ENCODE results near the gene C3orf70.
A peak's percentile ranks its signal among the peaks of the same experiment; 100 is the strongest.

Gene C3orf70

DNA sequence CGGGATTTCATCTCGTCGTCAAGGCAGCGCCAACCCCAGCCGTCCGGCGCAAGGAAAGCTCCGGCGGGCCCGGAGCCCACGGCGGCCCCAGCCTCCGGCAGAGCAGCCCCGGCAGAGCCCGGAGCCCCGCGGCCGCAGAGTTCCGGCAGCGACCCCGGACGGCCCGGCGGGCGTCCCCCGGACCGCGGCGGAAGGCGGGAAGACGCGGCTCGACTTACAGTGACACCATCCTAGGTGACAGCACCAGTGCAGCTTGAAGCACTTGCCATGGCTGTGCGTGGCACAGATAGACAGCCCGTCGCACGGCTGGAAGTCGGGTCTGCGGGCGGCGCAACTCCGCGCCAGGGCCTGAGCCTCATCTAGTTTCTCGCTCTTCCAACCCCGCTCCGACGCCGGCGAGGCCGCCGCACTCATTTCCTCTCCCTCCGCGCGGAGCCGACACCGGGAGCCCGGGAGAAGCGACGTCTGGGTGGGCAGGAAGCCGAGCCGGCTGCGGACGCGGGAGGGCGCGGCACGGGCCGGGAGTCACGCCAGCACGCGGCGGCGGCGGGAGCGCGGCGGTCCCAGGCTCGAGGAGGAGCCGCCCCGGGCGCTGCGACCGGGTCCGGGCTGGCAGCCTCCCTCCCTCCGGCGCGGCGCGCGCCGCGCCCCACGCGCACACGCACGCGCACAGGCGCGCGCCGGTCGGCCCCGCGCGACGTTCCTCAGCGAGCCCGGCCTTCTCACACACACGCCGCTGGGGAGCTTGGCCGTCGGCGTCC, at the start of gene C3orf70:
Gene C3orf70 (minus strand): TSS at position 651 of the 761 bp plus-strand sequence. CDS start 237 bp downstream, at position 414.
- no peak for DNase-seq

DNA sequence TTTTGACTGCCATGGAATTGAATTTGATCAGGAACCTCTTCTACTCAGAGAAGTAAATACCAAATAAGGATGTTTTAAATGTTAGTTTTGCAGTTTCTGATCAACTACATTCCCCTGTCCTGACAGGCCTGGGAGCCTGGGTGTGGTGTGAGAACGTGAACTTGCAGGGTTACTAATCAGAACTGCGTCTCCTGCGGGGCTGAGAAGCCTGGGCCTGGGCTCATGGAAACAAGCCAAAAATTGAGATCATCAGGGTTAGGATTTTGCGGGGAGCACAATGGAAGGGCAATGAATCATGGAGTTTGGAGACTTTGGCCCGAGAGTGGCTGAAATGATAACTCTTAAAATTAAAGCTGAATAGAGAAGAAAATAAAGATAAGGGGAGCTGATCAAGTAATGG, 47.8 kb upstream of the C3orf70 start:
- no peak for DNase-seq

- no peak for DNase-seq
Observed at GRCh38 chr3:185199671-185200070, 46.8 kb upstream of the C3orf70 start.

DNA sequence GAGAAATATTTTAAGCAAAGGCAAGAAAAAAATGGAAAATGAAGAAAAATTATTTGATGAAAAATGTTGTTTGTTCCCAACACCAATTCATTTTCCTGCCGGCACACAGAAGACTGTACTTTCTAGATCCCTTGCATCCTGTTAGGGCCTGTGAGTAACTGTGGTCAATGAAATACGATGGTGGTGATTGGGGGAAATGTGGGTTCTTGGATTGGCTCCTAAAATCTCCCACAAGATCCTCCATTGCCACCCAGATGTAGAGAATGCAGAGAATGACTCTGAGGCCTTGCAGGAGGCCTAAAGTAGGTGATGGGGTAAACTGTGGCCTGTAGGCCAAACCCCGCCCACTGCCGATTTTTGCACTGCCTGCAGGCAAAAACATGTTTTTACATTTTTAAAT, 46.3 kb upstream of the C3orf70 start:
- DNase-seq = no peak

DNA sequence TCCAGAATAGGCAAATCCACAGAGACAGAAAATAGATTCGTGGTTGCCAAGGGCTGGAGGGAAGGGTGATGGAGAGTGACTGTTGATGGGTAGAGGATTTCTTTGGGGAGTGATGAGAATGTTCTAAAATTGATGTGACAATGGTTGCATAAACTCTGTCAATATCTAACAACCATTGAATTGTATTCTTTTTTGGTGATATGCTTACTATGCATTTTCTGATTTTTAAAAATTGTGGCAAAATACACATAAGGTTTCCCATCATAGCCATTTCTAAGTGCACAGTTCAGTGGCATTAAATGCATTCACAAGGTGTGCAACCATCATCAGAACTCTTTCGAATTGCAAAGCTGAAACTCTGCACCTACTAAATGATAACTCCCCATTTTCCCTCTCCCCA, 44.2 kb upstream of the C3orf70 start:
- DNase-seq = no peak

- no peak for DNase-seq
Observed at GRCh38 chr3:185195652-185196051, 42.8 kb upstream of the C3orf70 start.

DNA sequence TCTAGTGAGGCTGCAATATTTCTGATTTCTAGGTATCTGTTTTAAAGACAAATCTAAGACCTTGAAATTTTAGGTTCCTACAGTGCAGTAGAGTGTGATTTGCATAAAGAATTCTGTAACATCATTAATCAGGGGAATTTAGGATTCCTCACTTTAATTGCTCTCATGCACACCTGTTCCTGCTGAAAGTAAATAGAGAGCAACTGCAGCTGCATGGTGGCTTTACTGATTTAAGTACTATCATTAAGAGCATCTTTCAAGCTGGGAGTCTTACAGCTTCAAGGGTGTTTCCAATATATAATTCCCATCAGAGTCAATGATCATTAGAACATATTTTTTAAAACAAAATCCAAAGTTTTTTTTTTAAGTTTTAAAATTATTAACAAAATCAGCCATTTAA, 36.0 kb upstream of the C3orf70 start:
- DNase-seq = no peak

DNA sequence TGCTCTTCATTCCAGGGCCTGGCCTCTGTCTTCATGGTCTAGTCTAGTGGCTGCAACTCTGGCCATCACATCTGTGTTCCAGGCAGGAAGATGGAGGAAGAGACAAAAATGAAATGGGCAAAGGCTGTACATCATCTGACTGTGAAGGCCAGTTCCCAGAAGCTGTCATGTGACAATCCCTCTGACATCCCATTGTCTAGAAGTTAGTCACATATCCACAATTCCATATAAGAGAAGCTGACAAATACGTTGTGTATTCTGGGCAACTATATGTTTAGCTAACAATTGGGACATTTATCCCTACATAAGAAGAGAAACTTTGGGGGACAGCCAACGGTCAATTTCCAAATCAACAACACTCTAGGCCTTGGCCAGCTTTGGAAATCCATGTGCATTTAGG, 34.5 kb upstream of the C3orf70 start:
- no peak for DNase-seq

- DNase-seq = peak; percentile 14
Observed at GRCh38 chr3:185176750-185177359, 24.0 kb upstream of the C3orf70 start.

DNA sequence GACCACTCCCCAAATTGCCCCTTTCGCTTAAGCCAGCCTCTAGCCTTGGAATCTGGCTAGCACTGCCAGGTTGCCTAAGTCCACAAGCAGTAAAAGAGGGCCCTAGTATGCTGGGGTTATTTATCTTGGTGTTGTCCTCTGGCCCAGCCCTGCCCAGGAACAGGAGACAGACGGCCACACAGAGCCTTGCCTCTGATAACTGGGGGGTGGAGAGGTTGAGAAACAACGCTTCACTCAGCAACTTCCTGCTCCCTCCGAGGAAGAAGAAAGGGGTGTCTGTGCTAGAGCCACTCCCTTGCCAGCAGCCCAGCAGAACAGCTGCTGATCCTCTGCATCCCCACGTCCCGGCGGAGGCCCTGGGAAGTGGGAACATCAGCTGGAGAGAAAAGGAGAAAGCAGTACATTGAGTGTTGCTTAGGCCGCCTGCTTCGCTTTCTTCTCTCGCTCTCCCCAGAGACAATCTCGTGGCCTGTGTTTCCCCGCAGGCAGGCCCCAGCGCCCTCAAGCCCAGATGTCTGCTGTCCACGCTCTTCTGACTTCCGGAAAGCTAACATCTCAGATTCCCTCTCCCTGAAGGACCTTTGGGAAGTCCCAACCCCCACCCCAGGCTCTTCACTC, 22.6 kb upstream of the C3orf70 start:
- DNase-seq = no peak

DNA sequence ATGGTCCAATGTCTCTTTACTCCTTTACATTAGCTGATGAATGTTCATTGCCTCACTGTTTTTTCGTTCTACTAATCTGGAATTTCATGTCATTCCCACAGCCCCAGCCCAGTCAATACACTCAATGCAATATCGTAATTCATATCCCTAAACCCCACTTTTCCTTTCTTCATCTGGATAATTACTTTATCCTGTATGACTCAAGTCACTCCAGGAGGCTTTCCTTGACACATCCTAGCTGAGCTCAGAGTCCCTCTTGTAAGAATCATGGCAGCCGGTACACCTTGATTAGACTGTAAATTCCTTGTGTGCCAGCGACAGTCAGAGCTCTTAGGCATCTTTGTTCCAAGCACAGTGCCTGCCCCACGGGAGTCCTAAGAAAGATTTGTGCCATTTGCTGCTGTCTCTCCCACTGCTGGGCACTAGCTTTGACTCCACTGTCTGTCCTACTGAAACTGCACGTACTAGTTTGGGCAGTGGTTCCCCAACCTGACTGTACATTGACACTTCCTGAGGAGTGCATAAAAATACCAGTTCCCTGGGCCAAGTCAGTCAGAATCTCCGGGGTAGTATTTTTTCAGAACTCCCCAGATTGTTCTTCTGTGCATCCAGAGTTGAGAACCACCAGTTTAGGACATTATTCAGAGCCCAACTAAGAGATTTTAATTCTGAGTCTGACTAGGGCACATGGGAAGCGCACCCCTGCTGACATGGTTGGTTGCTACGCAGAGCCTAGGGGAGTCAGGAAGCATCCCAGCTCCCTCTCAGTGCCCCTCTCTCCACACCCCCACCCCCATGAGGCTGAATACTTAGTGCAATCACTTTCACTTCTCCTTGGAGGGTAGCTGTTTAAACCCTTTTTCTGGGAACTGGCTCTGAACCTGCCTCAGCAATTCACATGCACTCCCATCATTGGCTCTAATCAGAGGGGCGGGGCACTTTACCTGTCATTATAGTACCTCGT, 19.5 kb upstream of the C3orf70 start:
- no peak for DNase-seq

DNA sequence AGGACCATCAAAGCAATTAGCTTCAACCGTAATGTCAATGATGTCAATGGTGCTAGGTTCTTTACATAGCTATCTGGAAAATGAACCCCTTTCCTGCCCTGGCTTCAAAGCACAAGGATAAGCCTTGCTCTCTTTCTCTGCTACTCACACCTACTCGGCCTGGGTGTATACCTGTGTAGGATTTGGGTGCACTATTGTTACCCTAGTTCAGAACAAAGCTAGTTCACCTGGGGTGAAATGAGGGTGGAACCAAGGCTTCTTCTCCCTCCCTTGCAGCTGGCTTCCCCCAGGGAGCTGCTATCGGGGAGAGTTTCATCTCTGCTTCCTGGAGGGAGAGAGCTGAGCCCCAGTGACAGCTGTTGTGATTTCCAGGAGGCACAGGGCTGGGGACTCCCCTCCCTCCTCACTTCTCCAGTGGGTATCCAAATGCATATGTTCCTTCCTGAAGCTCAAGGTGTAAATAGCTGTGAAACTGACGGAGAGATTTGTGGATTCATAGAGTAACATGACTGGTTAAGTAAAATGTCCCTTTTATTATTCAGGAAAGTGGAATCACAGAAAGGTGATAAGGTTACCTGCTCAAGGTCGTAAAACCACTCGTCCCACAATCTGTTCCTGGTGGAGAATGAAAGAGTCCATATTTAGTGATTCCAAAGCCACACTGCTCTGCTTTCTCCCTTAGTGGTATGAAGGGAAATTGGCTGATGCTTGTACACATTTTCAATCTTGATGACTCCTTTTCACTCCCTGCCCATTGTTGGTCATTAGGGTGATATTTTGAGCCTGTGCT, 11.8 kb upstream of the C3orf70 start:
- DNase-seq = no peak

DNA sequence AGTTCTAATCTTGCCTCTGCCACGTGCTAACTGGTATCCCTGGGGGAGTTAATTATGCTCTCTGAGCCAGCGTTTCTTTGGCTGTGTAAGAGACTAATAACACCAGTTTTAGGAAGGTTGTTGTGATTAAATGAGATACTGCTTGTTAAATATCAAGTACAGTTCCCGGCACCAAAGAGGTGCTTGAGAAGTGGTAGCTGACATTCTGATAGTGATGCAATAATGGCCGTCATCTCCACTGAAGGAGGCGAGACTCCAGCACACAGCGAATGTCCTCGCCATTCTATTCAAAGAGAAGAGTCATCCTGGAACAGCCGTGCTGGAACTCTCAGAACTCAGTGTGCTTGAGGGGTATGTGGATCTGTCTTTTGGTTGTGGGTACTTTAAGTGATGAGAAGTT, 9.8 kb upstream of the C3orf70 start:
- DNase-seq = no peak

GRCh38 chr3:185161761-185162160, 8.9 kb upstream of the C3orf70 start:
- no peak for DNase-seq

- no peak for DNase-seq
Observed at GRCh38 chr3:185157347-185157746, 4.5 kb upstream of the C3orf70 start.

DNA sequence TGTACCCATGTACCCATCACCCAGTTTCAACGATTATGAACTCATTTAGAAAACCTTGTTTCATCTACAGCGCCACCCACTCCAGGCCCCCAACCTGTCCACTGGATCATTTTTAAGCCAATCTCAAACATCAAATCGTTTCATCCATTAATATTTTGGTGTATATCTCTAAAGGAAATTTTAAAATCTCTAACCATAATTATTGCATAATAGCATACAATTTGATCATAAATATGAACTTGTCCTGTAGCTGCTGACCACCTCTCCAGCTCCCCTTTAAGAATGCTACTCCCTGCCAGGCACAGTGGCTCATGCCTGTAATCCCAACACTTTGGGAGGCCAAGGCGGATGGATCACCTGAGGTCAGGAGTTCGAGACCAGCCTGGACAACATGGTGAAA, 2.8 kb upstream of the C3orf70 start:
- no peak for DNase-seq

GRCh38 chr3:185153861-185154629, 1.2 kb upstream of the C3orf70 start:
- DNase-seq = no peak

GRCh38 chr3:185153171-185153771, 411 bp upstream of the C3orf70 start:
- DNase-seq = no peak

GRCh38 chr3:185151964-185152409, 873 bp downstream of the C3orf70 start:
- DNase-seq = no peak

DNA sequence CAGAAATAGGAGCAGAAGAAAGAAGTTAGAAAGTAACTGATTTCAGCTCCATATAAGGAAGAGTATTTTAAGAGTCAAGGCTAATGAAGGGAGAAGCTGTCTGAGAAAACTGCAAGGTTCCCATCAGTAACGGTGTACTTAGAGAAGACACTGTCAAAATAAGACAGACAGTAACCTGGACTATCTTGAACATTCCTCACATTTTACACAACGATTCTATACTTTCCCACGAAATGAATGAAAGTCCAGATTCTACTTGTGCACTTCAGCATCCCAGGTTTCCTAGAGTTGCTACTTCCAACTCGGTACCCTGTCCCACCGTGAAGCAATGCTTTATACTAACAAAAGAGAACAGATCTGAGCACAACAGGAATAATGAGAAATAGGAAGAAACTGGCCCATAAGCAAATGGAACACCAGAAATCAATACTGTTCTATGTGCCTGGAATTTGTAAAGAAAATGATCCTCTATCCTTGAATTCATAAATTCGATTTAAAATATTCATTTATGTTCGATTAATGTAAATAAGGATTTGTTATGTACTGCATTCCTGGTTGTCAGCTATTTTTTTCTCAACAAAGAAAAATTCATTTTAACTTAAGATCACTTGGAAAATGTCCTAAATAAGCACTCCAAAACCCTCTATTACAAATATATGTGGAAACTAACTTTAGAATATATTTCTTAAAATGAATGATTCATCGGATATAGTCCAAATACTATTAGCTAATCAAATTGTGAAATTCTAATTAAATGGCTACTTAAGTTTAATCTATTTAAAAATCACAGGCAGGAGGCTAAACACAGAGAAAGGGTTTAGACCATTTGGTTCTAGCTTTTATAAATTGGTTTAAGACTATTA, 1.5 kb downstream of the C3orf70 start:
- DNase-seq = no peak

All from CD4-positive, alpha-beta T cell treated with Interleukin-4 for 4 hours (primary cell).